T-helper 2 cell treated with Interferon-gamma antibody and Interleukin-4, amounts not matched to agents 100 ng/mL and 5 ng/mL, for 36 hours (primary cell): Measurements from ENCODE around the gene ZSCAN5B. TPM values are rescaled to one million over a fixed set of nuclear protein-coding genes. Genes with fewer than 3 reads are reported as not detected.

ENCODE experiments used
- intact Hi-C: fragments of 100-400 bp; cut with micrococcal nuclease; formaldehyde crosslinking; loops from one replicate; pipeline ENCODE4 v1.15.1; 2023
- total RNA-seq: library from RNA; stranded (reverse); gene quantifications from 2 replicates; pipeline ENCODE4 v1.2.3, GENCODE V29; 2022

Gene ZSCAN5B
- total RNA-seq, 1 donor from 2014 or later = not detected

DNA sequence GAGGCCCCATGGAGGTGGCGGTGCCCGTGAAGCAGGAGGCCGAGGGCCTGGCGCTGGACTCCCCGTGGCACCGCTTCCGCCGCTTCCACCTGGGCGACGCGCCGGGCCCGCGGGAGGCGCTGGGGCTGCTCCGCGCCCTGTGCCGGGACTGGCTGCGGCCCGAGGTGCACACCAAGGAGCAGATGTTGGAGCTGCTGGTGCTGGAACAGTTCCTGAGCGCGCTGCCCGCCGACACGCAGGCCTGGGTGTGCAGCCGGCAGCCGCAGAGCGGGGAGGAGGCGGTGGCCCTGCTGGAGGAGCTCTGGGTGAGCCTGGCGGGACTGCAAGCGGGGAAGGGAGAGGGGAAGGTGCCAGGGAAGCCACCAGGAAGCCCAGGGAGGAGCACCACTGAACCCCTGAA is 50.7 kb downstream of the ZSCAN5B start:
- intact Hi-C loops = no loop called here

DNA sequence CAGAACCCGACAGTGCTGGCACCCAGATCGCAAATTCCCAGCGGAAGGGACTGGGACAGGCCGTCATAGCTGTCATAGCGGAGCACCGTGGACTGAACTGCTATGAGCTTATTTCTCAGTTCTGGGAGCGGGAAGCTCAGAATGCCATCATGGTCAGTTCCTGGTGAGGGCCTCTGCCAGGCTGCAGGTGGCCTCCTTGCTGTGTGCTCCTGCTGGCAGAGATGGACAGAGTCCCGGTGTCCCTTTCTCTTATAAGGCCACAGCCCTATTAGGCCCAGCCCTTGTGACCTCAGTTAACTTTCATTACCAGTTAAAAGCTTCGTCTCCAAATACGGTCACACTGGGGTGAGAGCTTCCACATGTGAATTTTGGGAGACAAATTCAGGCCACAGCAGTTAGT is 51.9 kb downstream of the ZSCAN5B start:
- intact Hi-C loops = no loop called here

DNA sequence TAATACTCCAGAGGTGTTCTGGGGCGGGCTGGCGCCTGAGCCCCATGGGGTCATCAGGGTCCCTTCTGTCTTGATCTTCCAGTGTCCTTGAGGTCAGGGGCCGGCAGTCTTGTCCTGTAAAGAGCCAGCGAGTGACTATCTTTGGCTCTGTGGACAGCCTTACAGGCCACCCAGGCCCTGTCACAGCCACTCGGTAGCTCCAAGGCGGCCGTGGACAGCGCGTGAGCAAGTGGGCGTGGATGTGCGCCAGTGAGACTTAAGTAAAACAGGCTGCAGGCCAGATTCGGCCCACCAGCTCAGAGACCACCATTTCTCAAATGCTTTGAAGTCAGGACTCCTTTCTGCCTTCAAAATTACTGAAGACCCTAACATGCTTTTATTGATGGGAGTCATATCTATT is 52.8 kb downstream of the ZSCAN5B start:
- intact Hi-C loops = loop anchor here (5.0 kb wide), 2 partner anchors 38 to 257 kb away; partner anchors contain the start of gene ZNF583

DNA sequence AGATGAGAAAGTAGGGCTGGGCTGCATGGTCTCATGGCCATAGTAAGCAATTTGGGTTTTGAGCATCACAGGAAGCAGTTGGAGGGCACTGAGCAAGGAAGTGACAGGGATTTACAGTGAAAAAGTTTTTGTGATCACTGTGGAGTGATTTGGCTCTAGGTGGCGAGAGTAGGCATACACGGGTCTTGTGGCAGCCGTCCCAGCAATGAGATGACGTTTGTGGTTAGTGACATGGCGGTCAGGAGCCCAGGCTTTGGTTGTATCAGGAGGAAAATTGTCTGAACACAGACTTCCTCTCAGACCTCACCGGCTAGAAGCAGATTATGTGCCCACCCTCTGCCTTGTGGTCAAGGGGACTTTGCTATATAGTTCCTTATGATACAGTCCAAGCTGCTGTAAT is 53.2 kb downstream of the ZSCAN5B start:
- intact Hi-C loops = loop anchor here (5.0 kb wide), 2 partner anchors 37 to 258 kb away; partner anchors contain the start of gene ZNF583

GRCh38 chr19:56142897-56143434 is 54.6 kb downstream of the ZSCAN5B start:
- intact Hi-C loops = loop anchor here (5.0 kb wide), 2 partner anchors 36 to 259 kb away; partner anchors contain the start of gene ZNF583

DNA sequence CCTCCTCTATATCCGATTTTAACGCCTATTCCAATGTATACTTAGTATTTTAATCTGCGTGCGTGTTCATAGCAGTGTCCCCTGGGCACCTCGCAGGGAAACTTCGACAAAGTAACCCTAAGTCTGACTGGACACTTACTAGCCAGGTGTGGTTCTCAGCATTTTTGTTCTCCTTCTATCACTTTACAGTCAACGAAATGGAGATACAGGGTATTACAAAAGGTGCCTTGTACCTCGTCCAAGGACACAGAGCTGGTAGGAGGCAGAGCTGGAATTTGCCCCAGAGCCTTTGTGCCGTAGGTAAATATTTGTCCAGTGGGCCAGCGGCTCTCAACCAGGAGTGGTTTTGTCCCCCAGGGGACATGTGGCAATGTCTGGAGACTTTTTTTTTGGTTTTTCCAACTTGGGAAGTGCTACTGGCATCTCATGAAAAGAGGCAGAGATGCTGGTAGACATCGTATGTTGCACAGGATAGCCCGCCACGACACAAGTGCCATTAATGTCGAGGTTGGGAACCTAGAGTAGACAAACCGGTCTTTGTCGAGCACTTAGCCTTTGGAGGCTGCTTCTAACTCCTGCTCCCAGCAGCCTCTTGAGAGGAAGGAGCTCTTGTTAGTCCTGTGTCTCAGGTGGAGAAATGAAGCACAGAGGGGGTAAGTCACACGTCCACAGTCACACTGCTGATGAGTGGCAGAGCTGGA is 55.3 kb downstream of the ZSCAN5B start:
- intact Hi-C loops = loop anchor here (5.0 kb wide), 2 partner anchors 35 to 260 kb away; partner anchors contain the start of gene ZNF583

DNA sequence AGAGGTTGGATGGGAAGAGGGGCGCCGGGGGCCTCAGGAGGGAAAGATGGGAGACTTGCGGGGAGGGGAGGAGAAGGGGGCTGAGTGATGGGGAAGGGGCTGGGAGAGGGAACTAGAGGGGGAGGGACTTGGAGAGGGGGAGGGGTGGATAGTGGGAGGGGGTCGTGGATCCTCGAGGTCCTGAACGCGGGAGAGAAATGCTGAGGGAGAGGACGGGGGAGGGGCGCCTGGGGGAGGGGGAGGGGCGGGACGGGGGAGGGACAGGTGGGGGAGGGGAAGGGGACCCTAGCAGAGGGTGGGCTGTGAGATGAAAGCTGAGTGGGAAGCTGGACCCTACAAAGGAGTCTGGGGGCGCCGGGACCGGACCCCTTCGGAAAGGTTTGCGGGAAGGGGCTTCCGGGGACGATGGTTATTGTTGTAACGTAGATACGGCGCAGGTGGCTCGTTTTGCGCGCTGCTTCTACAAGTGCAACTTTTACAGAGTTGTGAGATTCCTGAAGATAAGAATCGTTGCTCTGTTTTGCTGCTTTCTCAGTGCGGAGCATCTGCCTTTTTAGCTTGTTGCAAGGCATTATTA is 56.1 kb downstream of the ZSCAN5B start:
- intact Hi-C loops = loop anchor here (1.0 to 5.0 kb wide), 7 partner anchors 20 to 665 kb away; partner anchors contain the start of genes EPN1, ZNF583, ZNF628 and ZNF787

DNA sequence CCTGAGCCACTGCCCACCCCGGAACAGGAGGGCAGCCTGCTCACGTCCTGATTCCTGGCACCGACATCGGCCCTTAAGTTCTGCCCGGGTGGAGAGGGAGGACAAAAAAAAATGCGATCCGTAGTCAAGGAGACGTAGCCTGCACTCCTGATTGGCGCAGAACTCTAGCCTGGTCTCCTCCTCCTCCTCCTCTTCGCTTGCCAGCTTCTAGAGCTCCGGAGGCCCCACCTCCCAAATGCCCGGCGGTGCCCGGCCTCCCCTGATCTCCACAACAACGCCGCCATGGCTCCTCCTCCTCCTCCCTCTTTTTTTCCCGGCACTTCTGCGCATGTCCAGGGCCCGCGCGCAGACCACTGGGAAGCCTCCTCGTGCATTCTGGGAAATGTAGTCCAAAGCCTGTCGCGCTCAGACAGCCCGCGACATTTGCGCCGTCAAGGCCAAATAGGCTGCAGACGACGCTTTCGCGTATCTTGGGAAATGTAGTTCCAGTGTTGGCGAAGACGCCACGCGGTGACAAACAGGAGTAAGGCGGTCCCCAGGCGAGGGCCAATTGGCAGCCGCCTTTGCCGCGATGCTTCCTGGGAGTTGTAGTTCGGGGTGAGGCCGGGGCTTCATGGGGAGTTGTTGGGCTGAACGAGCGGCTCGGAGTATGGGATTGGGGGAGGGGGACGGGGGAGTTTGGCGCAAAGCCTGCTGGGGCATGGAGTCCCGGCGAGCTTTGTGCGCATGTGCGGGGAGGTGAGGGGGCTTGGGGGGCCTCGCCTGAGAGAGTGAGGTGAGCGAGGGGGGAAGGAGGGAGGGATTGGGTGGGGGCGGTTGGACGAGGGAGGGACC is 56.8 kb downstream of the ZSCAN5B start, which contains the start of gene ZNF444:
TSS of gene ZNF444 (plus strand) at position 705 of the 834 bp plus-strand sequence. CDS start 5,625 bp downstream, outside the sequence.
- intact Hi-C loops = loop anchor here (1.0 to 5.0 kb wide), 8 partner anchors 19 to 1023 kb away; partner anchors contain the start of genes EPN1, PPP1R12C, ZNF583 and ZNF628

DNA sequence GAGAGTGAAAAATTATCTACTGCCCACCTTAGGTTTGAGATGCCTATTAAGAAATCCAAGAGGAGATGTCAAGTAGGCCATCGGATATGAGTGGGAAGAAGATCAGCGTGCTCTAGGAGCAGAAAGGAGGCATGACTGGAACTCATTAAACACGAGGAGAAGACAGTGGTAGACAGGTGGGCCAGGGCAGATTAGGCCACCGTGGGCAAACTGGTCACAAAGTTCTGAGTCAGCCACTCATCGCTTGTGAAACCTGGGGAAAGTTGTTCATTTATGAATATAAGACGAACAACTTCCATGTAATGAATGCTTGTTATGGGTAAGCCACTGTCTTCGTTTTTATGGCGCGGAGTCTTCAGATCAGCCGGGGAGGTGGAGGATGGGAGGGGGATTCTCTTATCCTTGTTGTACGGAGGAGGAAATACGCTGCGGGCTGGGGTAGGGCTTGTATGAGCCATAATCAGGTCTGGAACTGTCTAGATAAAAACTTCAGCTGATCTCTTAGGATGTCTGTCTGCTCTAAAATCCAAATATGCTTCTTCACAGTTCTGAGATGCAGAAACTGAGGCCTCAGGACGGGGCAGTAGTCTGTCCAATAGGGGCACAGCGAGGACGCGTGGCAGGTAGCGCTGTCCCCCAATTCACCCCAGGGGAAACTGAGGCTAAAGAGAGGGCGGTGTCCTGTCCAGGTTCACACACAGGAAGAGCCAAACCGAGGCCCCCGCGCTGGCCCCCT is 57.6 kb downstream of the ZSCAN5B start:
- intact Hi-C loops = loop anchor here (1.0 to 5.0 kb wide), 3 partner anchors 33 to 1023 kb away; partner anchors contain the start of genes PPP1R12C and ZNF583

Other genes with a start within 250 kb of the ZSCAN5B start
- not detected in 2 replicates for gene NLRP8, start 250.0 kb downstream of the ZSCAN5B start, total RNA-seq
- gene NLRP5, start 211.0 kb downstream of the ZSCAN5B start, total RNA-seq = not detected in 2 replicates
- 32.6 and 33.3 TPM in 2 replicates for gene ZNF787, start 76.5 kb downstream of the ZSCAN5B start, total RNA-seq
- 29.6 and 32.4 TPM in 2 replicates for gene ZNF444, start 56.5 kb downstream of the ZSCAN5B start, total RNA-seq
- not detected in 2 replicates for gene GALP, start 21.8 kb downstream of the ZSCAN5B start, total RNA-seq
- not detected in 2 replicates for gene ZSCAN5C, start 4.5 kb upstream of the ZSCAN5B start, total RNA-seq
- gene EDDM13, start 75.0 kb upstream of the ZSCAN5B start, total RNA-seq = 2.8 and 3.7 TPM in 2 replicates
- gene ZSCAN5A, start 117.1 kb upstream of the ZSCAN5B start, total RNA-seq = 10.0 and 10.1 TPM in 2 replicates
- gene ZNF582, start 195.8 kb upstream of the ZSCAN5B start, total RNA-seq = 1.1 and 1.7 TPM in 2 replicates
- gene ZNF583, start 206.5 kb upstream of the ZSCAN5B start, total RNA-seq = 2.9 and 3.9 TPM in 2 replicates